Measurements from ENCODE around the gene TNFSF13B. TPM values are rescaled to one million over a fixed set of nuclear protein-coding genes. Genes with fewer than 3 reads are reported as not detected.

Gene TNFSF13B
- total RNA-seq, 1 donor from 2014 or later: 1.7 TPM

GRCh38 chr13:108326309-108326708 lies 56.8 kb downstream of the TNFSF13B start:
- no peak for DNase-seq
- Histone ChIP-seq H3K27me3 (ENCODE audit: low read depth) (peaks cover 44% of the 10 kb centered on the region), H3K4me1 (no peaks in the 10 kb centered on the region), H3K4me3 (no peak overlapping the region), H3K36me3 (no peaks in the 10 kb centered on the region), H3K9me3 (replicated peaks) (no peaks in the 10 kb centered on the region), H3K27ac (replicated peaks) (no peak overlapping the region)
- intact Hi-C loops (cut with micrococcal nuclease): loop anchor here (10.0 kb wide), 1 partner anchor 568 kb away; no protein-coding TSS in a partner anchor
- no peak for TF ChIP-seq CTCF (IDR thresholded peaks at IDR 0.05; ENCODE audit: borderline replicate concordance)

- TF ChIP-seq CTCF (IDR thresholded peaks at IDR 0.05; ENCODE audit: borderline replicate concordance): no peak
- Histone ChIP-seq H3K4me1 (no peaks in the 10 kb centered on the region), H3K36me3 (no peaks in the 10 kb centered on the region), H3K4me3 (no peak overlapping the region), H3K27me3 (ENCODE audit: low read depth) (peaks cover 37% of the 10 kb centered on the region), H3K9me3 (replicated peaks) (peaks cover 2% of the 10 kb centered on the region), H3K27ac (replicated peaks) (no peak overlapping the region)
- intact Hi-C loops (cut with micrococcal nuclease): loop anchor here (10.0 kb wide), 1 partner anchor 566 kb away; no protein-coding TSS in a partner anchor
- no peak for DNase-seq
Observed at GRCh38 chr13:108328848-108329247, 59.3 kb downstream of the TNFSF13B start.

- H3K27me3 ChIP-seq (ENCODE audit: low read depth): peaks cover 46% of the 10 kb centered on the region
- no peaks in the 10 kb centered on the region for H3K36me3 ChIP-seq
- no peak for TF ChIP-seq CTCF (IDR thresholded peaks at IDR 0.05; ENCODE audit: borderline replicate concordance)
- H3K4me1 ChIP-seq: no peaks in the 10 kb centered on the region
- no peak for DNase-seq
- intact Hi-C loops (cut with micrococcal nuclease): no loop called here
- no peak overlapping the region for H3K4me3 ChIP-seq
- no peak overlapping the region for H3K27ac ChIP-seq (replicated peaks)
- peaks cover 6% of the 10 kb centered on the region for H3K9me3 ChIP-seq (replicated peaks)
Observed at GRCh38 chr13:108332791-108333190, 63.3 kb downstream of the TNFSF13B start.

- intact Hi-C loops (cut with micrococcal nuclease): no loop called here
Observed at GRCh38 chr13:108342369-108343289, 73.1 kb downstream of the TNFSF13B start.

GRCh38 chr13:108345016-108345415 lies 75.5 kb downstream of the TNFSF13B start:
- Histone ChIP-seq H3K27me3 (ENCODE audit: low read depth) (no peaks in the 10 kb centered on the region), H3K27ac (replicated peaks) (no peak overlapping the region), H3K36me3 (no peaks in the 10 kb centered on the region), H3K4me1 (no peaks in the 10 kb centered on the region), H3K4me3 (no peak overlapping the region), H3K9me3 (replicated peaks) (no peaks in the 10 kb centered on the region)
- no peak for DNase-seq
- no peak for TF ChIP-seq CTCF (IDR thresholded peaks at IDR 0.05; ENCODE audit: borderline replicate concordance)
- intact Hi-C loops (cut with micrococcal nuclease): no loop called here

More at GRCh38 chr13:108342369-108343289, 73.1 kb downstream of the TNFSF13B start:
- Histone ChIP-seq H3K27me3 (ENCODE audit: low read depth) (peaks cover 6% of the 10 kb centered on the region), H3K4me1 (no peaks in the 10 kb centered on the region), H3K27ac (replicated peaks) (no peak overlapping the region), H3K9me3 (replicated peaks) (no peaks in the 10 kb centered on the region), H3K4me3 (no peak overlapping the region), H3K36me3 (no peaks in the 10 kb centered on the region)
- TF ChIP-seq CTCF (IDR thresholded peaks at IDR 0.05; ENCODE audit: borderline replicate concordance): peak; percentile 68
- no peak for DNase-seq
